CD4-positive, CD25-positive, alpha-beta regulatory T cell (primary cell): ENCODE data around the gene GAN. TPM values are rescaled to one million over a fixed set of nuclear protein-coding genes. Genes with fewer than 3 reads are reported as not detected.

ENCODE experiments used
- ATAC-seq, 2 donors: fragments of 150-1000 bp; cut with Tn5 transposase; one replicate each; pipeline ENCODE4 v1.10.0; 2021; ENCODE audit warnings: low read depth in 2 of 2, moderate number of reproducible peaks in 2 of 2, moderate library complexity in 1 of 2
- DNase-seq, 3 donors: peaks; one replicate each; pipeline versions ENCODE4 v3.0.0 to v3.0.0-alpha.2; 2012 to 2022; ENCODE audit warnings: mixed read lengths in 1 of 3
- H3K27ac ChIP-seq: one replicate; pipeline ENCODE4 v1.7.0; 2013; ENCODE audit warnings: mild to moderate bottlenecking, low read length; ENCODE audit not compliant: insufficient read depth, poor library complexity, severe bottlenecking
- H3K27me3 ChIP-seq: one replicate; pipeline ENCODE4 v1.7.0; 2013; ENCODE audit warnings: low read length; ENCODE audit not compliant: control insufficient read depth, insufficient read depth
- H3K36me3 ChIP-seq: one replicate; pipeline ENCODE4 v1.7.0; 2013; ENCODE audit warnings: mild to moderate bottlenecking, low read length, moderate library complexity; ENCODE audit not compliant: control insufficient read depth, insufficient read depth
- H3K4me1 ChIP-seq: 2 replicates; pipeline ENCODE4 v1.7.0; 2013; ENCODE audit warnings: mild to moderate bottlenecking, low read length; ENCODE audit not compliant: insufficient read depth, control insufficient read depth, poor library complexity, severe bottlenecking
- H3K4me3 ChIP-seq: one replicate; pipeline ENCODE4 v1.7.0; 2013; ENCODE audit warnings: low read depth, mild to moderate bottlenecking, low read length, moderate library complexity
- H3K9me3 ChIP-seq, 2 experiments: 1 replicate in 1 of 2; 2 replicates in 1 of 2; pipeline ENCODE4 v1.7.0; 2013; ENCODE audit warnings: low read length in 2 of 2, mild to moderate bottlenecking in 1 of 2, moderate library complexity in 1 of 2; ENCODE audit not compliant: control insufficient read depth in 2 of 2
- H3K27ac Mint-ChIP-seq, 3 donors: one replicate each; pipeline ENCODE4 v1.8.0; 2020 to 2022; ENCODE audit warnings: mild to moderate bottlenecking in 3 of 3, mixed read lengths in 3 of 3, moderate library complexity in 2 of 3
- H3K27me3 Mint-ChIP-seq: one replicate; pipeline ENCODE4 v1.8.0; 2022; ENCODE audit warnings: mild to moderate bottlenecking, mixed read lengths
- H3K36me3 Mint-ChIP-seq: one replicate; pipeline ENCODE4 v1.8.0; 2020; ENCODE audit warnings: mixed read lengths
- H3K4me1 Mint-ChIP-seq, 4 donors: one replicate each; pipeline ENCODE4 v1.8.0; 2020 to 2022; ENCODE audit warnings: mixed read lengths in 4 of 4, mild to moderate bottlenecking in 1 of 4
- H3K4me3 Mint-ChIP-seq, 4 donors: one replicate each; pipeline ENCODE4 v1.8.0; 2020 to 2022; ENCODE audit warnings: mild to moderate bottlenecking in 4 of 4, mixed read lengths in 4 of 4, moderate library complexity in 3 of 4
- H3K9me3 Mint-ChIP-seq, 7 donors: one replicate each; pipeline ENCODE4 v1.8.0; 2020 to 2022; ENCODE audit warnings: mixed read lengths in 7 of 7, mild to moderate bottlenecking in 3 of 7, moderate library complexity in 2 of 7
- polyA plus RNA-seq, 4 donors: library from polyadenylated mRNA; unstranded; fragments of 300-500 nt; fragmentation: Illumina TruSeq; gene quantifications; one replicate each; pipeline ENCODE4 v1.2.3, GENCODE V29; 2021
- total RNA-seq: library from RNA; stranded (reverse); gene quantifications from one replicate; pipeline ENCODE4 v1.2.3, GENCODE V29; 2022

Gene GAN
- total and polyA plus RNA-seq, 5 donors from 2014 or later = 1.2 to 14.0 (median 2.7) TPM

- H3K36me3 ChIP-seq = peaks cover 45% of the 10 kb centered on the region
- H3K27me3 ChIP-seq = no peaks in the 10 kb centered on the region
- no peaks in the 10 kb centered on the region for H3K4me1 ChIP-seq
- H3K27me3 Mint-ChIP-seq = no peaks in the 10 kb centered on the region
- DNase-seq = no peak
- H3K27ac Mint-ChIP-seq = peak overlapping the region in 1 of 3 donors; percentile 79
- no peak overlapping the region for H3K4me3 Mint-ChIP-seq
- peaks cover 0 to 9% (median under 1%) of the 10 kb centered on the region in 4 donors for H3K4me1 Mint-ChIP-seq
- no peak overlapping the region for H3K4me3 ChIP-seq
- no peak for ATAC-seq
- no peaks in the 10 kb centered on the region for H3K9me3 ChIP-seq
- no peaks in the 10 kb centered on the region for H3K9me3 Mint-ChIP-seq
- peaks cover 56% of the 10 kb centered on the region for H3K36me3 Mint-ChIP-seq
- no peak overlapping the region for H3K27ac ChIP-seq
Measured at GRCh38 chr16:81365731-81366130, 51.0 kb downstream of the GAN start.

DNA sequence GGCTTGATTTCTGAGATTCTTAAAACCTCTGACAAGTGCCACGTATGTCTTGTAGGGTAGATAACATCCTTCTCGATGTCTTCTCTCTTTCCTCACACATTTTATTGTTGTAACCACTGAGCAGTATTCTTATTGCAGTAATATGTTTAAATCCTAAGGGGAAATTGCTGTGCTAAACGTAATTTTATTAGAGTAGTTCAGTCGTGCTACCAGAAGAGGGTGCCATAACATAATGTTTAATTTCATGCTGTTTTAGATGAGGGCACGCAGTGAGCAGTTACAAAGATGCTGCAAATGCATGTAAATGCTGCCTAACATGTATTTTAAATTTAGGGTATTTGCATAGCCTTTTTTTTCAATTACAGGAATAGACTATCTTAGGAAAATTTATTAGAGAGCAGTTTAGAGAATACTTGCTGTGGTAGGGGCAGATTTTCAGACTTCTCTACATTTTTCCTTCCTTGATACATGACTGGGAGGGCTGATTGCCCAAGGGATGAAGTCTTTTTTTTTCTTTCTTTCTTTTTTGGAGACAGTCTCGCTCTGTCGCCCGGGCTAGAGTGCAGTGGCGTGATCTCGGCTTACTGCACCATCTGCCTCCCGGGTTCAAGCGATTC is 51.7 kb downstream of the GAN start:
- Mint-ChIP-seq H3K36me3 (peaks cover 60% of the 10 kb centered on the region), H3K9me3 (no peaks in the 10 kb centered on the region), H3K4me3 (no peak overlapping the region), H3K27me3 (no peaks in the 10 kb centered on the region), H3K4me1 (peaks cover 0 to 9% (median under 1%) of the 10 kb centered on the region in 4 donors), H3K27ac (peak overlapping the region in 1 of 3 donors; percentile 8)
- Histone ChIP-seq H3K9me3 (no peaks in the 10 kb centered on the region), H3K27me3 (no peaks in the 10 kb centered on the region), H3K4me1 (no peaks in the 10 kb centered on the region), H3K36me3 (peaks cover 47% of the 10 kb centered on the region), H3K27ac (no peak overlapping the region), H3K4me3 (no peak overlapping the region)
- DNase-seq (peak in 2 of 3 donors; percentile 59 to 70), ATAC-seq (peak; percentile 62 to 72)

GRCh38 chr16:81367821-81368220 is 53.1 kb downstream of the GAN start:
- Mint-ChIP-seq H3K27me3 (no peaks in the 10 kb centered on the region), H3K4me1 (peaks cover 0 to 6% (median under 1%) of the 10 kb centered on the region in 4 donors), H3K36me3 (peaks cover 60% of the 10 kb centered on the region), H3K9me3 (no peaks in the 10 kb centered on the region), H3K4me3 (no peak overlapping the region), H3K27ac (no peak overlapping the region)
- ATAC-seq = no peak
- Histone ChIP-seq H3K9me3 (no peaks in the 10 kb centered on the region), H3K27ac (no peak overlapping the region), H3K36me3 (peaks cover 50% of the 10 kb centered on the region), H3K4me1 (no peaks in the 10 kb centered on the region), H3K4me3 (no peak overlapping the region), H3K27me3 (no peaks in the 10 kb centered on the region)
- no peak for DNase-seq

- peaks cover 43% of the 10 kb centered on the region for H3K36me3 ChIP-seq
- Mint-ChIP-seq H3K4me1 (peaks cover 0 to 4% (median 3%) of the 10 kb centered on the region in 4 donors), H3K27me3 (no peaks in the 10 kb centered on the region), H3K36me3 (peaks cover 61% of the 10 kb centered on the region), H3K4me3 (no peak overlapping the region), H3K27ac (no peak overlapping the region), H3K9me3 (no peaks in the 10 kb centered on the region)
- H3K4me3 ChIP-seq = no peak overlapping the region
- DNase-seq (no peak), ATAC-seq (no peak)
- no peaks in the 10 kb centered on the region for H3K9me3 ChIP-seq
- no peaks in the 10 kb centered on the region for H3K4me1 ChIP-seq
- no peaks in the 10 kb centered on the region for H3K27me3 ChIP-seq
- no peak overlapping the region for H3K27ac ChIP-seq
Measured at GRCh38 chr16:81369888-81370504, 55.2 kb downstream of the GAN start.

GRCh38 chr16:81371106-81371505 is 56.3 kb downstream of the GAN start:
- H3K36me3 ChIP-seq = peaks cover 34% of the 10 kb centered on the region
- no peaks in the 10 kb centered on the region for H3K4me1 ChIP-seq
- ATAC-seq = no peak
- no peaks in the 10 kb centered on the region for H3K27me3 ChIP-seq
- H3K4me3 ChIP-seq = no peak overlapping the region
- H3K27ac ChIP-seq = no peak overlapping the region
- Mint-ChIP-seq H3K9me3 (no peaks in the 10 kb centered on the region), H3K36me3 (peaks cover 55% of the 10 kb centered on the region), H3K4me3 (no peak overlapping the region), H3K27me3 (no peaks in the 10 kb centered on the region), H3K27ac (no peak overlapping the region), H3K4me1 (peaks cover 0 to 4% (median 3%) of the 10 kb centered on the region in 4 donors)
- DNase-seq = no peak
- no peaks in the 10 kb centered on the region for H3K9me3 ChIP-seq

- no peaks in the 10 kb centered on the region for H3K4me1 ChIP-seq
- ATAC-seq (no peak), DNase-seq (no peak)
- Mint-ChIP-seq H3K9me3 (no peaks in the 10 kb centered on the region), H3K4me1 (peaks cover 0 to 4% (median 0%) of the 10 kb centered on the region in 4 donors), H3K4me3 (no peak overlapping the region), H3K36me3 (peaks cover 56% of the 10 kb centered on the region), H3K27me3 (no peaks in the 10 kb centered on the region), H3K27ac (peak overlapping the region in 1 of 3 donors; percentile 3)
- no peaks in the 10 kb centered on the region for H3K27me3 ChIP-seq
- H3K9me3 ChIP-seq = no peaks in the 10 kb centered on the region
- no peak overlapping the region for H3K27ac ChIP-seq
- H3K36me3 ChIP-seq = peaks cover 43% of the 10 kb centered on the region
- H3K4me3 ChIP-seq = no peak overlapping the region
Measured at GRCh38 chr16:81374550-81374949, 59.8 kb downstream of the GAN start.

- Mint-ChIP-seq H3K4me1 (peaks cover 0 to 4% (median 0%) of the 10 kb centered on the region in 4 donors), H3K27ac (peak overlapping the region in 1 of 3 donors; percentile 74), H3K27me3 (no peaks in the 10 kb centered on the region), H3K4me3 (no peak overlapping the region), H3K9me3 (no peaks in the 10 kb centered on the region), H3K36me3 (peaks cover 39% of the 10 kb centered on the region)
- Histone ChIP-seq H3K36me3 (peaks cover 28% of the 10 kb centered on the region), H3K9me3 (no peaks in the 10 kb centered on the region), H3K27me3 (no peaks in the 10 kb centered on the region), H3K4me3 (no peak overlapping the region), H3K4me1 (no peaks in the 10 kb centered on the region), H3K27ac (no peak overlapping the region)
- DNase-seq = no peak
- ATAC-seq = no peak
Measured at GRCh38 chr16:81376880-81377279, 62.1 kb downstream of the GAN start.

DNA sequence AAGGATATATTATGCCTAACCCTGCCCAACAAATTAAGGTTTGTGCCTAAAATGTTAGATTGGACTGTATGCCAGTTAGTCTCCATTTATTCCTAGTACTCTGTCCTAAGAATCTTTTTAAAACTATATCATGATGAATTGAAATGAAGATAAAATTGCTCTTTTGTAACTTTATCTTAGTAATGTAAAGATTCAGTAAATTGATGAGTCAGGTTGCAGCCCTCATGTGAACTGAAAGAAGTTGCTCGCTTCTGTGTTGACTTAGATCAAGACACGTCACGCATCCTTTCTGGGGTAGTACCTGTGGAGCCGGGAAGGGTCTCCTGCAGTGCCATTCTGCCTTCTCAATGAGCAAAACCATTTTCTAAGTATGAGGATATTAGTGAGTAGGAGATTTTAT is 63.3 kb downstream of the GAN start:
- H3K27ac Mint-ChIP-seq = no peak overlapping the region
- ATAC-seq = no peak
- peaks cover 22% of the 10 kb centered on the region for H3K36me3 ChIP-seq

More for the DNA sequence above, 63.3 kb downstream of the GAN start:
- Histone ChIP-seq H3K9me3 (no peaks in the 10 kb centered on the region), H3K4me1 (no peaks in the 10 kb centered on the region), H3K27me3 (no peaks in the 10 kb centered on the region), H3K27ac (no peak overlapping the region), H3K4me3 (no peak overlapping the region)
- H3K4me3 Mint-ChIP-seq = no peak overlapping the region
- H3K4me1 Mint-ChIP-seq = peaks cover 0 to 4% (median 0%) of the 10 kb centered on the region in 4 donors
- H3K36me3 Mint-ChIP-seq = peaks cover 27% of the 10 kb centered on the region
- H3K27me3 Mint-ChIP-seq = no peaks in the 10 kb centered on the region
- H3K9me3 Mint-ChIP-seq = no peaks in the 10 kb centered on the region
- no peak for DNase-seq
